GM19193 (cell line): ENCODE measurements around the gene CD86.

Experiments
- POLR2A ChIP-seq: IDR thresholded peaks from 4 replicates; pipeline ENCODE4 v1.6.1; 2011; ENCODE audit not compliant: insufficient read depth, insufficient read length; ENCODE audit errors: extremely low read depth

Gene CD86

DNA sequence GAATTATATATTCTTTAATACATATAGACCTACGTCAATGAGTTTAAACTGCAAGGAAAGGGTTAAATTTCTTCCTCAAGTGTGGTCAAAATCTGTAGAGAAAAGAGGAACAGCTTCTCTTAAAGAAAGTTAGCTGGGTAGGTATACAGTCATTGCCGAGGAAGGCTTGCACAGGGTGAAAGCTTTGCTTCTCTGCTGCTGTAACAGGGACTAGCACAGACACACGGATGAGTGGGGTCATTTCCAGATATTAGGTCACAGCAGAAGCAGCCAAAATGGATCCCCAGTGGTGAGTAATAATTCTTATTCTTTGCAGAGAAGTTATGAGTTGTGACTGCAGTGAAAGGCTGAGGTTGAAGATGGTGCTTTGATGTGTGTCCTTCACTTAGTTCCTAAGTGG lies at the start of gene CD86:
CD86 (plus strand) TSS at position 148 of the 400 bp plus-strand sequence; CDS start at position 276, 128 bp downstream.
- TF ChIP-seq POLR2A: peak; percentile 53

DNA sequence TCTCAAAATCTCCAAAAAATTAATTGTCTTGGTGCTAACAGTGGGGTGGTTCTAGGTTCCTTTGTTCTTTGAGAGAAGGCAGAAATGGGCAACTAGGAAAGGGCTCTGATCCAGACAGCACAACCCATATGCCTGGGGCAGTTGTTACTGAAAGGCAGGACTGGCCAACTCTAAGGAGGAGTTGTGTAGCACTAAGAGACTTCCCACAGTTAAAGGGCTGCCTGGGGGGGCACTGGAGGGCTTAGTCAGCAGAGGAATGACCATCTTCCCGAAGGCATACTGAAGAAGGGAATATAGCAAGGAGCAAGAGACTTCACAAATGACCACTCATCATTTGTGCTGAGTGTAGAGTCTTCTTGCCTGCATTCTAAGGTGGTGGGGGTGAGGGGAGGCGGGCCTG lies 48.9 kb upstream of the CD86 start:
- TF ChIP-seq POLR2A: no peak

GRCh38 chr3:122008166-122008565 lies 47.0 kb upstream of the CD86 start:
- TF ChIP-seq POLR2A: no peak

- TF ChIP-seq POLR2A: no peak
Measured at GRCh38 chr3:122010506-122010905, 44.7 kb upstream of the CD86 start.

DNA sequence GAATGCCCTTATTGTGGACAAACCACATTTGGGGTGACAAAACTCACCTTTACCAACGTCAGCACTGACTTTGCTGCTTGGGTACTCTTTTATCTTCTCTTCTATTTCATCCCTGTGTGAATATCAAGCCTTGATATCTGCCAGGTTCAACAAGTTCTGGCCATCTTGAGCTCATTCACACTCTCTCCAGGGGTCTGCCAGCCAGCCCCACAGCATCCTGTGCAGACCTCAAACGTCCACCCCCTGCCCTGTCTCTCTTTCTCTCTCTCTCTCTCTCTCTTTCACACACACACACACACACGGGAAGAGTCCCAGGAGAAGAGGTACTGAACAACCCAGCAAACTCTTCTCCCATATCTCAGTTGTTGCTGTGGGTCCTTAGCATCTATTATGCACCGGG lies 43.8 kb upstream of the CD86 start:
- TF ChIP-seq POLR2A: no peak

GRCh38 chr3:122012821-122013220 lies 42.3 kb upstream of the CD86 start:
- TF ChIP-seq POLR2A: no peak

DNA sequence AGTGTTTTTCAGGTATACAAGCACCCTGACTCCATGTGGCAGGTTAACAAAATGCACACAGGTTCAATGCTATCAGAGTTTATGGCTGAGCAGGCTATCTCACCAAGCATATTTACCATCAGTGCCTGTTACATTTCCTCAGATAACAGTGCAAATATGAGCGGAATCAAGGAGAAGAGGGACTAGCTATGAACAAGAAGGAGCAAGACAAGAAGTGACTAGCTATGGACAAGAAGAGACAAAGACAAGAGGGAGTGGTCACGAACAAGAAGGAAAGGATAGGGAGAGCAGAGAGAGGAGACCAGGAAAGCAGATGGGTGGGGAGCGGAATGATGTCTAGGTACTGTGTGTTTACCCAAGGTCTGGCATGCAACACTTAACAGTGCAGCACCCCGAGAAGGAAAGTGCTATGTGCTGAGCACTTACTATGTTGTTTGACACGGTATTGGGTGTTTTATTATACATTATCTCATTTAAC lies 41.7 kb upstream of the CD86 start:
- TF ChIP-seq POLR2A: no peak

DNA sequence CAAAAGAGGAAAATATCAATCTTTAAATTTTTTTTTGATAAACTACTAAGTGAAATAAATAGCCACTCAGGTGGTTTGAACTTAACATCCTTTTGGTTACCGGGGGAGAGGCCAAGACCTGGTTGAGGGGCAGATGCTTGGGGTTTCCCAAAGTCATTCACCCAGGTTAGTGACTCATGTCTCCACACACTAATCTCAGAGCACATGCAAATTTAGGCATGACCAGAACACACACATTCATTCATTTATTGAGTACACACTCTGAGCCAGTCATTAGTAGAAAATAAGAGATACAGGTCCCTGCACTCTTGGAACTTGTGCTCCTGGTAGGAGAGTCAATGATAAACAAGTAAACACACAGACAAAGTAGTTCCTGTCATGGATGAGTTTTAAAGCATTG lies 40.4 kb upstream of the CD86 start:
- TF ChIP-seq POLR2A: no peak

GRCh38 chr3:122019493-122019892 lies 35.7 kb upstream of the CD86 start:
- TF ChIP-seq POLR2A: no peak

DNA sequence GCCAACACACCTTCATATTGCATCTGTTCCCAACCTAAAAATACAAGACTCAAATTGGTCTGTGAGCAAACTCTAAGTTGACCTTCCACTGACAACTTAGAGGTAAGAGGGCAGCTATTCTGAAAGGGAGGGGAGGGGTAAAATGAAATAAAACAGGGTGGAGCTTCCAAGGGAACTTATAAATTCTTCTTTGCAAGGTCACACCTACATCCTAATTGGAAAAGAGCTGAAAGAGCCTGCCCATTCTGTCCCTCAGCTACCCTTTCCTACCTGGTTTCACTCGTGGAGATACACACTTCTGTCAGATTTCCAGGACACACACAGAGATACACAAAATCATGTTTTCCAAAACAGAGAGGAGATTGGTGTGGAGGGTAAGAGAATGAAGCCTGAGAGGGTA lies 34.1 kb upstream of the CD86 start:
- TF ChIP-seq POLR2A: no peak

- peak; percentile 46 for TF ChIP-seq POLR2A
Measured at GRCh38 chr3:122021811-122022401, 33.3 kb upstream of the CD86 start, which contains the start of gene ILDR1. Gene ILDR1, minus strand, starts transcription at chr3:122022247. Its CDS starts 170 bp downstream, at chr3:122022077.

DNA sequence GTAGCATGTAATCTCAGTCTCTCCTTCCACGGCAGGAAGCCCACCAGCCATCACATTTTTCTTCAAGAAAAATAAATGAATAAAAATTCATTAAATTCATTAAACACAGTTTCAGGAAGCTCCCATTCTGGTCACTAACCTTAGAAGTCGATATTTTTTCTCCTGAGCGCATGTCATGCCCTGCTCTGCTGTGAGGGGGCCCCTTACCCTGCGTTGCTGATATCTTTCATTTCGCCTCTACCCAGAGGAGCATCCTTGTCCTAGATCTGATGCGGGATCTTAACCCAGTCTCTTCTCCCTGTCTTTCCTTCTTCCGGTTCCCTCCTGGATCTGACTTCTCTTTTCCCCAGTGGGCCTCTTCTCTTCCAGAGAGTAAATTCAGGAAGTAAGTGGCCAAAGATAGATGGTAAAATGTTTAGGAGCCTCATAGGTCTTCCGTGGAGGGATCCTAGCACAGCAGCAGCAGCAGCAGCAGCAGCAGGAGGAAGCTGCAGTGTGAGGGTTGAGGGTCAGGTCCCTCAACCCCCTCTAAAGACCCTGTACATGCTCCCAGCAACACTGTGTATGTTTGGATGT lies 31.7 kb upstream of the CD86 start:
- TF ChIP-seq POLR2A: no peak

DNA sequence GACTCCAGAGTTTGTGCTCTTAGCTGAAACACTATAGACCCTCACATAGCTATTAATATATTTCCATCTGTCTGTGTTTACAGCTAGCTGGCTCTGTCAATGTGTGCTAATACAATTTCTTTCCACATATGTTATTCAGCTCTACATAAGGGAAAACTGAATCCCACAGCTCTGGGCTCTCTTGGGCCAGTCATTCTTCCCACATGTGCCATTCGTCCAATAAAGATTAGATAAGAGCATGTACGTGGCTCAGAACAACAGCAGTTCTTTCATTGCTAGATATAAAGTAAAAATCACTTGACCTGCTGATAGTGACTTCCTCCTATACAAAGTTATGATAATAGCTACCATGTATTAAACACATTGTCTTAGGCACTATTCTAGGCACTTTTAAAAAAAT lies 30.4 kb upstream of the CD86 start:
- no peak for TF ChIP-seq POLR2A

GRCh38 chr3:122025296-122025695 lies 29.9 kb upstream of the CD86 start:
- TF ChIP-seq POLR2A: no peak

- no peak for TF ChIP-seq POLR2A
Measured at GRCh38 chr3:122030381-122031122, 24.6 kb upstream of the CD86 start.

DNA sequence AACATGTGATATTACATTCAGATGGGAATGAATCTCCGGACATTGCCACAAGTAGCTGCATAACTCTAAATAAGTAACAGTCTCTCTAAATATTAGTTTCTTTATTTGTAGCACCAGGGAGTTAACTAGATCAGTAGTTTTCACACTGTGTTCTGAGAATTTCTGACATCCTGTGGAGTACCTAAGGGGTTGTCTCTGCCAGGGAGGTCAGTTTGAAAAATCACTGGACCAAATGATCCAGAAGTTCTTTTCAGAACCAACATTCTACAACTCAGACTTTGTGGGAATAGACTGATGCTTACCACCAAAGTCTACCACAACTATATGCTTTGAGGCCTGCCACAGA lies 24.1 kb upstream of the CD86 start:
- TF ChIP-seq POLR2A: no peak

GRCh38 chr3:122032531-122032930 lies 22.6 kb upstream of the CD86 start:
- no peak for TF ChIP-seq POLR2A

DNA sequence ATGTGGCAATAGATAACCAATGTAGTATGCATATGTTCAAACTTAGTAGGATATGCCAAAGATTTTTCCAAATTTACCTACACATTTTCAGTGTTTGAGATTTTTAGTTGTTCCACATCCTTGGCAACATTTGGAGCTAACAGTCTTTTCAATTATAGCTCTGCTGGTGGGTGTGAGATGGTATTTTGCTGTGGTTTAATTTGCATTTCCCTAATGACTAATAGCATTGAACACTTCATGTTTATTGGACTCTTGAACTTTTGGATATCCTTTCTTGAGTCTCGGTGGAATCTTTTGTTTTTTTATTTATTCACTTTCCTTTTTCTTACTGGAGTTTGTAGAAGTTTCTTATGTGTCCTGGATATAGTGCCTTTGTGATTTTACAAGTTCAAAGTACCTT lies 22.1 kb upstream of the CD86 start:
- no peak for TF ChIP-seq POLR2A
